Osteoblast (primary cell): ENCODE measurements around the gene TRAF1. TPM values are rescaled to one million over a fixed set of nuclear protein-coding genes. Genes with fewer than 3 reads are reported as not detected.

Source experiments
- DNase-seq: peaks from one replicate; pipeline ENCODE4 v3.0.0; 2011; ENCODE audit warnings: low spot score, mixed read lengths; ENCODE audit not compliant: insufficient read length; ENCODE audit errors: missing footprints
- H2AFZ ChIP-seq: 2 replicates; pipeline ENCODE4 v1.6.0; 2011; ENCODE audit warnings: mild to moderate bottlenecking, low read length
- H3K27ac ChIP-seq: 2 replicates; pipeline ENCODE4 v1.5.1; 2011; ENCODE audit warnings: mild to moderate bottlenecking, low read depth, low read length, moderate library complexity
- H3K27me3 ChIP-seq: 2 replicates; pipeline ENCODE4 v1.6.0; 2012; ENCODE audit warnings: mild to moderate bottlenecking, control low read depth, inconsistent platforms, low read length, moderate library complexity; ENCODE audit not compliant: insufficient read depth
- H3K36me3 ChIP-seq: 2 replicates; pipeline ENCODE4 v1.5.1; 2011; ENCODE audit warnings: mild to moderate bottlenecking, low read length, control low read depth, moderate library complexity; ENCODE audit not compliant: insufficient read depth
- H3K4me1 ChIP-seq: 2 replicates; pipeline ENCODE4 v1.5.1; 2011; ENCODE audit warnings: mild to moderate bottlenecking, low read length, control low read depth, moderate library complexity; ENCODE audit not compliant: insufficient read depth
- H3K4me2 ChIP-seq: 2 replicates; pipeline ENCODE4 v1.6.0; 2011; ENCODE audit warnings: mild to moderate bottlenecking, low read length; ENCODE audit not compliant: insufficient read depth
- H3K4me3 ChIP-seq: fragments of 200-600 bp; sonication (generic); 3 replicates; pipeline ENCODE4 v1.5.1; 2012; ENCODE audit warnings: mild to moderate bottlenecking, low read length, inconsistent platforms; ENCODE audit not compliant: insufficient read depth
- H3K79me2 ChIP-seq: 2 replicates; pipeline ENCODE4 v1.6.0; 2012; ENCODE audit warnings: mild to moderate bottlenecking, low read length, control low read depth, inconsistent platforms; ENCODE audit not compliant: insufficient read depth
- H3K9me3 ChIP-seq: 2 replicates; pipeline ENCODE4 v1.5.1; 2011; ENCODE audit warnings: low read depth, low read length, control low read depth
- H4K20me1 ChIP-seq: 2 replicates; pipeline ENCODE4 v1.6.0; 2012; ENCODE audit warnings: mild to moderate bottlenecking, low read length, control low read depth; ENCODE audit not compliant: insufficient read depth
- total RNA-seq: library from RNA; depleted of rRNA; stranded (reverse); fragments of >200 nt; gene quantifications from 2 replicates; pipeline ENCODE4 v1.2.3, GENCODE V29; 2012
- TF ChIP-seq, protein P1 (sequence below): IDR thresholded peaks from 2 replicates; pipeline ENCODE4 v1.5.1; 2011; ENCODE audit warnings: mild to moderate bottlenecking, low read depth, low read length, moderate library complexity; ENCODE audit errors: extremely low read depth

TRAF1 gene
- total RNA-seq, 1 donor: 1.8 TPM

DNA sequence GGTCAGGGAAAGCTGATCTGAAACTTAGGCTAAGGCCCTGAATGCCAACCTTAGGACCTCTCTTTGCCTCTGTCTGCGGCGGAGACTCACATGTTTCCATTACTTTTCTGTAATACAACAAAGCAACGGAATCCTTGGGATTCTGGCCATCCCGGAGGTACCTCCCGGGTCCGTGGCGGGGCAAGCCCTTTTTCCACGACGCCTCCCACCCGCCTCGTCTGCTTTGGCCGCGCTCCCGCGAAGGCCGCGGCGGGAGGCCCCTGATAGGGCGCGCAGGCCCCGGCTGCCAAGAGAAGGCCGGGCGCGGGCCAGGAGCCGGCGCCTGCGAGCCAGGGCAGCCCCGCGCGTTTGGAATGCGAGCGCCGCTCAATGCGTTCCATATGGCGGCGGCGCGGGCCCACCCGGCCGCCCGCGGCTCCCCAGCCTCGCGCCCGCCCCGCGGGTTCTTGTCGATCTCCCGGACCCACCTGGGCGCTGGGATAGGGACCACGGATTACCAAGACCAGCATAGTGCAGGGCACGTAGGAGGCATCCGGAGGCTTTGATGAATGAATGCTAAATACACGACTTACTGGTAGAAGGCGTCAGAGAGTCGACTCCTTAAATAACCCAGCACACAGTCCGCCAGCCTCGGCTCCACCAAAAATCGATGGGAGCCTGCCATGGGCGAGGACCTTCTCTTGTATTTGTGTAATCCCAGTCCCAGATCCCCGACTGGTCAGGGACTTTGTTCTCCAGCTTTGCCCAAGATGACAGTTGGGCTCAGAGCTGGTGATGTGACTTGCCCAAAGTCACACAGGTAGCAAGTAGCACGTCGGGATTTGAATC is 32.1 kb downstream of the TRAF1 start:
- no peak overlapping the region for H3K27ac ChIP-seq
- peak overlapping the region; percentile 71 for H2AFZ ChIP-seq
- peak overlapping the region; percentile 71 for H3K4me2 ChIP-seq
- no peaks in the 10 kb centered on the region for H3K79me2 ChIP-seq
- H4K20me1 ChIP-seq: no peaks in the 10 kb centered on the region
- peak overlapping the region; percentile 57 for H3K4me3 ChIP-seq
- peaks cover 7% of the 10 kb centered on the region for H3K4me1 ChIP-seq
- H3K27me3 ChIP-seq: peaks cover 36% of the 10 kb centered on the region
- peak; percentile 79 for DNase-seq
- H3K9me3 ChIP-seq: no peaks in the 10 kb centered on the region
- TF ChIP-seq, protein P1, sequence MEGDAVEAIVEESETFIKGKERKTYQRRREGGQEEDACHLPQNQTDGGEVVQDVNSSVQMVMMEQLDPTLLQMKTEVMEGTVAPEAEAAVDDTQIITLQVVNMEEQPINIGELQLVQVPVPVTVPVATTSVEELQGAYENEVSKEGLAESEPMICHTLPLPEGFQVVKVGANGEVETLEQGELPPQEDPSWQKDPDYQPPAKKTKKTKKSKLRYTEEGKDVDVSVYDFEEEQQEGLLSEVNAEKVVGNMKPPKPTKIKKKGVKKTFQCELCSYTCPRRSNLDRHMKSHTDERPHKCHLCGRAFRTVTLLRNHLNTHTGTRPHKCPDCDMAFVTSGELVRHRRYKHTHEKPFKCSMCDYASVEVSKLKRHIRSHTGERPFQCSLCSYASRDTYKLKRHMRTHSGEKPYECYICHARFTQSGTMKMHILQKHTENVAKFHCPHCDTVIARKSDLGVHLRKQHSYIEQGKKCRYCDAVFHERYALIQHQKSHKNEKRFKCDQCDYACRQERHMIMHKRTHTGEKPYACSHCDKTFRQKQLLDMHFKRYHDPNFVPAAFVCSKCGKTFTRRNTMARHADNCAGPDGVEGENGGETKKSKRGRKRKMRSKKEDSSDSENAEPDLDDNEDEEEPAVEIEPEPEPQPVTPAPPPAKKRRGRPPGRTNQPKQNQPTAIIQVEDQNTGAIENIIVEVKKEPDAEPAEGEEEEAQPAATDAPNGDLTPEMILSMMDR: no peak
- H3K36me3 ChIP-seq: no peaks in the 10 kb centered on the region

DNA sequence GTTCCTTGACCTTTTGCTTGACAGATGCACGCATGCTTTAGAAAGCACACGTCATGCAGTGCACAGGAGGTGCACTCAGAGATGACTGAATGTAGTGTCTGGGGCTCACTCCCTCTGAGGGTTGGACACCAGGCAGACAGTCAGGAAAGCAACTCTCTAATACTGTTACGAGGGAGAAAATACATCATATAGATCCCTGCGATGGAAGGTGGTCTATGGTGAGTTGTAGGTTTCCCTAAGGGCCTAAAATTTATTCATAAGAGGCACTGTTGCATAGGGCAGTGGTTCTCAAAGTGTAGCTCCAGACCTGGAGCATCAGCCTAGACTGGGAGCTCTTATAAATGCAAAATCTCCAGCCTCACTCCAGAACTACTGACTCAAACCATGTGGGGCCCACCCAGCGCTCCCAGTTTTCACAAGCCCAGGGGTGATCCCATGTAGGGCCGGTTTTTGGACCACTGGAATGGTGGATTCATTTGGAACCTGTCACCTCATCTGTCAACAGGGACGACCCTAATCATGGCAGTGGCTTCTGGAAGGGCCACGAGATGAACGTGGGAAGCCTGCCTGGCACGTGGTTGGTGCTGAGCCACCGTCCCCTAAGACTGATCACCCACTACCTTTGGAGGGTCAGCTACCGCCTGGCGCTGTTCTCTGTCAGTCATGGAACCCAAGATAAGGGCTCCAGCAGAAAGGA is 32.8 kb downstream of the TRAF1 start:
- peaks cover 7% of the 10 kb centered on the region for H3K4me1 ChIP-seq

DNA sequence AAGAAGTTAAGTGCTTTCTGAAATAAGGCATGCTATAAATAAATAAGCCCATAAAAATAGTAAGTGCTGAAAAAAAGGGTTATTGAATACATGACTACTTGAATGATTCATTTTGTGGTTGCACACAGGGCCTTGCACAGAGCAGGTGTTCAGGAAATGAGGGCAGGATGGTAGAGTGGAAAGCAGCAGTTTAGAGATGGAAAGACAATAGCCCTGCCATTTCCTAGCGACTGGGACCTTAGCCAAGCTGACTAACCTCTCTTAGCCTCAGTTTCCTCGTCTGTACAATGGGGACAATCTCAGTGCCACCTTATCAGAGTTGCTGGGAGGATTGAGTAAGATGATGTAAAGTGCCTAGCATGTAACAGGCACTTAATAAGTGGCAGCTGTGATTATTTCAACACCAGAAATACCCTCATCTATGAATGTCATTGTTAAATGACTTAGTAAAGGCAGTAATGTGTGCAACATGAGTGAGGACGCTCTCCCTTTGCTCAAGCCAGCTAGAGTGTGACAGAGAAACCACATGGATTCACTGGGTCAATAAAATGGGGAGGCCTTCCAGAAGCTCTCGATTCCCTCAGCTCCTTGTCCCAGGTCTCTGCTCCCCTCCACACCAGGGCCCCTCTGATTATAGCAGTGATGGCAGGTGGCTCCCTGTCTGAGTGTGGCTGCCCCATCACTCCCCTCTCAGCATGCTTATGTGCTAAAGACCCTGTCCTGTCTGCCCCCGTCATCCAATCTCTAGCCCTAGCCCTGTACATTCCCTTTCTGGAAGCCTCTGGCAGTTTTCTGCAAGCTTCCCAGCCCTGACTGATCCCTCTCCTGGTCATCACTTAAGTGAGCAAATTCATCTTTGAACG is 33.6 kb downstream of the TRAF1 start:
- Histone ChIP-seq H3K4me2 (no peak overlapping the region), H3K27me3 (peaks cover 34% of the 10 kb centered on the region), H3K79me2 (no peaks in the 10 kb centered on the region), H3K27ac (no peak overlapping the region), H4K20me1 (no peaks in the 10 kb centered on the region), H3K4me1 (peaks cover 7% of the 10 kb centered on the region), H3K4me3 (no peak overlapping the region), H3K9me3 (no peaks in the 10 kb centered on the region), H2AFZ (no peak overlapping the region), H3K36me3 (no peaks in the 10 kb centered on the region)
- DNase-seq: peak; percentile 93
- TF ChIP-seq, protein P1: no peak

More for the DNA sequence above, 32.8 kb downstream of the TRAF1 start:
- TF ChIP-seq, protein P1: no peak
- peak; percentile 76 for DNase-seq
- Histone ChIP-seq H2AFZ (no peak overlapping the region), H3K27me3 (peaks cover 34% of the 10 kb centered on the region), H3K4me3 (no peak overlapping the region), H3K4me2 (no peak overlapping the region), H4K20me1 (no peaks in the 10 kb centered on the region), H3K36me3 (no peaks in the 10 kb centered on the region), H3K27ac (no peak overlapping the region), H3K9me3 (no peaks in the 10 kb centered on the region), H3K79me2 (no peaks in the 10 kb centered on the region)
